Epidermal melanocyte (primary cell): ENCODE data around the gene DCP2.
A peak's percentile ranks its signal among the peaks of the same experiment; 100 is the strongest.

ENCODE experiments used
- DNase-seq: peaks from one replicate; pipeline ENCODE4 v3.0.0; 2011; ENCODE audit warnings: low spot score; ENCODE audit not compliant: insufficient read length

The DCP2 gene

GRCh38 chr5:112965733-112966306 is 10.8 kb upstream of the DCP2 start:
- no peak for DNase-seq

GRCh38 chr5:112967520-112968083 is 9.0 kb upstream of the DCP2 start:
- no peak for DNase-seq

DNA sequence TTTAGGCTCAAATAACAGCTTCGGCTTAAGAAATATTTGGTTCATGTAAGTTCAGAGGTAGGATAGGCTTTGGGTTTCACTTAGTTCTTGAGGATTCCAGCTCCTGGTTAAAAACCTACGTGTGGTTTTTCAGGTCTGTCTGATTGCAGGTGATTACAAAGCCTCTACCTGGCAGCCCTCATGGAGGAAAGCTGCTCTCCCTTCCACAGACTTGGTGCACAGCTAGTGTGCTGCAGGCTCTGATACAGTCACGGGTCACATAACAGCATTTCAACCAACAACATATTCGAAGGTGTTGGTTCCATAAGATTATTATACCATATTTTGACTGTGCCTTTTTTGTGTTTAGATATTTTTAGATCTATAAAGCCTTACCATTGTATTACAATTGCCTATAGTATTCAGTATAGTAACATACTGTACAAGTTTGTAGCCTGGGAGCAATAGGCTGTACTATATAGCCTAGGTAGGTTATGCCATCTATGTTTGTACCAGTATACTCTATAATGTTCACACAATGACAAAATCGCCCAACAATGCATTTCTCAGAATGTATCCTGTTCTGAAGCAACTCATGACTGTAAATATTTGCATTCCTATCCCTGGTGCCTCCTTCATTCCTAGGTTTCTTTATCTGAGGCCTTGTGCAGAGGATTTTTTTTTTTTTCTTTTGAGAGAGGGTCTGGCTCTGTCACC is 8.0 kb upstream of the DCP2 start:
- no peak for DNase-seq

- DNase-seq: no peak
These were observed 5.3 kb upstream of the DCP2 start for GRCh38 chr5:112971276-112971675.

DNA sequence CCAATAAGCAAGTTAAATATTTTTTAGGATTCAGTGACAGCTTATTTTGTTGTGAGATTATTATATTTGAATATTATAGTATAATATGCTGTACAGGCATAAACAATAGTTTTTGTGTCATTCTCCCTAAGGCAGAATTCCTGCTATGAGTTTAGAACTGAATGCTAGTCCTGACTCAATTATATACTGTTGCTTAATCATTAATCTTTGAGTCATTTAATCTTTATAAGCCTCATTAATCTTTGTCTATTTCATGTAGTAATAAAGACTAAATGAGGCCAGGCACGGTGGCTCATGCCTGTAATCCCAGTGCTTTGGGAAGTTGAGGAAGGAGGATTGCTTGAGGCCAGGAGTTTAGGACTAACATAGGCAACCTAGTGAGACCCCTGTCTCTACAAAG is 3.6 kb upstream of the DCP2 start:
- no peak for DNase-seq

- no peak for DNase-seq
These were observed 2.7 kb upstream of the DCP2 start for GRCh38 chr5:112973904-112974303.

GRCh38 chr5:112974901-112975300 is 1.7 kb upstream of the DCP2 start:
- DNase-seq: no peak

DNA sequence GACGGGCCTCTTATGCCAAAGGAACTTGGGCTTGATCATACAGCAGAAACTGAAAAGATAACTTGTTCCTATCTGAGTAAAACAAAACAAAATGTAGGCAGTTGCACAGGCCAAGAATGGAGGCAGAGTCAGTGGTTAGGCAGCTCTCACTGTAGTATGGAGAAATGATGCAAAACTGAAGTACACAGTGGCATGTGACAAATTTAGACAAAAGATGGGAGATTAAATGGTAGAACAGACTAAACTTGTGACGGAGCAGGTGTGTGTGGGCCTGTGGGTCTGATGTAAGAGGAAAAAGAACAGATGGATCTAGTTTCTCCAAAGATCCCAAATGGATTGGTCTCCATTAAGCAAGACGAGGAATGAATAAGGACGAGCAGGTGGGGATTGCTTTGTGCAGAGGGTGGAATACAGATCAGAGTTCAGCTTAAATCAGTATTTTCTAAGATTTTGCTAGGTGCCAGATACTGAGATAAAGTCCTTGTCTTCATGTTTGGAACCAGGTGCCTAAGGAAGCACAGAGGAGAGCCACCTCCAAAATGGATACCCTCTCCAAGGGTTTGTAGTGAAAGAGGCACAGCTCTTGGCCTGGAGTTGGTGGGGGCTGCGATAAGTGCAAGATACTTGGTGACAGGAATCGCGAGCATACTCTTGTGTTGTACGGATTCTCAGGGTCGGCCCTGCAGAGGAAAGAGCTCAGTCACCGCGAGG is 722 bp upstream of the DCP2 start:
- DNase-seq: no peak

DNA sequence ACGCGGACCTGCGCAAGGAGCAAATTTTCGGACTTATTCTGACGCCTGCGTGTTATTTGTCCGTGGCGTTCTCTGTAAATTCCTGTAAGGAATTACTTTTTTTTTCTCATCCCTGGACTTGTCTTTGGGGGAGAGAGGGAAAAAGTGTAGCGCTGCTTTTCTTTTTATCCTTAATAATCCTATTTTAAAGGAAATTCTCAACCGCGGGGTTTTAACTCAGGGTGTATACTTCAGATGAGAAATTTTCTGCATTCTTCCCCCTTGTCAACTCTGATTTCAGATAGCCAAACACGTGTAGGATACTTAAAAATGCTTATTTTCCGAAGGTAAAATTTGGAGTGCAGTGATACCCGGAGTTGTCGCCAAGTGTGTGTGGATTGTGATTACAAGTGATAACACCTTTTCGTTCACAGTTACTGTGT is 853 bp downstream of the DCP2 start:
- DNase-seq: no peak

GRCh38 chr5:112978836-112979235 is 2.2 kb downstream of the DCP2 start:
- no peak for DNase-seq

DNA sequence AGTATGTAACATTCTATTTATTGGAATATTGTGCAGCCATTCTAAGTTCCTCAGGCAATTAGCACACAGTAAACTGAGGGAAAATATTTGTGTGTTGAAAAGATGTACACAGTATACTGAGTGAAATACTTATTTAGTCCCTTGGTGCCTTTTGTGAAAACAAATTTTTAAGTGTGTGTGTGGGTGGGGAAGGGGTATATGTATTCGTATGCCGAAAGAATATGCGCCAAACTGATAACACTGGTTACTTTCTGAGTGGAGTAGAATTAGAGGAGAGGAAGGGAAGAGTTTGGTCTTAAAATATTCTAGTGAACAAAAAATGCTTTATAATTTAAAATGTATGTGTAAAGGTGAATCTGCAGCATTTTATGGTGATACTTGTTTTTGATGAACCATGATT is 3.1 kb downstream of the DCP2 start:
- DNase-seq: no peak

DNA sequence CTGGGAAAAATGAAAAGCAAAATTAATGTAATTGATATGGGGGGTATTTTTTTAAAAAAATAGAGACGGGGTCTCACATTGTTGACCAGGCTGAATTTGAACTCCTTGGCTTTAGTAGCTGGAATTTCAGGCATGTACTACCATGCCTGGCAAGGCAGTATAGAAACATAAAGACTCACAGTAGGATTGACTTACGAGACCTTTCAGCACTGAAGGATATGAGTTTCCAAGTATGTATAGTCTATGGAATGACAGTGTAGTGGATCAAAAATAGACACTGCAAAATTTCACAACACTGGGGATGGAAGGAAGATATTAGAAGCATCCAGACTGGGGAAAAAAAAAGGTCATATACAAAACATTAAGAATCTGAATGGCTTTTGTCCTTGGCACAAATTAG is 6.8 kb downstream of the DCP2 start:
- DNase-seq: no peak

DNA sequence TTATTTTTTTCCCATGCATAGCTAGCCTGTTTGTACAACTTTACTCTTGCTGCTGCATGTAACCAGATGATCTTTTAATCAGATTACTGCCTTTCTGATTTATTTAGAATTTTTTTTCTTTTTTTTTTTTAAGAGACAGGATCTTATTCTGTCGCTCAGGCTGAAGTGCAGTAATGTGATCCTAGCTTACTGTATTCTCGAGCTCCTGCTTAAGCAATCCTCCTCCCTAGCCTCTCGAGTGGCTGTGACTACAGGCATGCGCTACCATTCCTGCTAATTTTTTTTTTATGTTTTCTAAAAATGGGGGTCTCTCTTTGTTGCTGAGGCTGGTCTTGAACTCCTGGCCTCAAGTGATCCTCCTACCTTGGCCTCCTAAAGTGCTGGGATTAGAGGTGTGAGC is 9.6 kb downstream of the DCP2 start:
- no peak for DNase-seq

- peak; percentile 51 for DNase-seq
These were observed 19.4 kb downstream of the DCP2 start for GRCh38 chr5:112995764-112996618.

DNA sequence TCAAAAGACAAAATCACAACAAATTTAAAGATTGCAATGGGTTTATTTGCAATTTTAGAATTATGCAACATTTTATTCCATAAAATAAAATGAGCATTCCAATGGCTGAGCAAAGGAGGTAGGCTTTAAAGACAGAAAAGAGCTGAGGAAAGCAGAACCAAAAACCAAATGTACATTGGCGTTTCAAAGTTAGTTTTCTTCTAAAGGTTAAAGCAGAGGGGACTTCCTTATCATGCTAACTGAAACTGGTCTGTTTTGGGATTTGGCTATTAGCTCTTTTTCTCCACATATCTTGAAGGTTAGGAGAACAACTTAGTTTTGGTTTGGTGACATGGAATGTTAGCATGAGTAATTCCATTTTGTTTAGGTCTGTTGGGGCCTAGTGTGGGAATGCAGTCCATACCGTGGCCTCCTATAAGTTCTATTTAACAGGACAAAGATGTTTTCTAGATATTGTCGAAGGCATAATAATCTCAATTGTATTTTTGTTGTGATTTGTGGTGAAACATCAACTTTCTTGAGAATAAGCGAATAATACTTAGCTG is 20.3 kb downstream of the DCP2 start:
- no peak for DNase-seq

DNA sequence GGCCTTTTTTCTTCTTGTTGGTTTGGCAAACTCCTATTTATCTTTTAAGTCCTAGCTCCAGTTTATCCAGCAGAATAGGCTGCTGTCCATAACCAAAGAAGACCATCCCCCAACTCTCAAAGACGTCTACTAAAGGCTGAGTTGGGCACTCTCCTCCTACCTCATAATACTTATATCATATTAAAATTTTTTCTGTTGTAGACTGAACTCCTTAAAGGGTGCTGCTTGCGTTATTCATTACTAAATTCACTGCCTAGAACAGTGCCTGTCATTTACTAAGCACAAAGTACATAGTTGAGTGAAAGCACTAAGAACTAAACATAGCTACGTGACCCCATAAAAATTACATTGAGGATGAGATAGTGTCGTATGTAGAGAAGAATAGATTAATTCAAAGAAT is 21.7 kb downstream of the DCP2 start:
- DNase-seq: no peak

DNA sequence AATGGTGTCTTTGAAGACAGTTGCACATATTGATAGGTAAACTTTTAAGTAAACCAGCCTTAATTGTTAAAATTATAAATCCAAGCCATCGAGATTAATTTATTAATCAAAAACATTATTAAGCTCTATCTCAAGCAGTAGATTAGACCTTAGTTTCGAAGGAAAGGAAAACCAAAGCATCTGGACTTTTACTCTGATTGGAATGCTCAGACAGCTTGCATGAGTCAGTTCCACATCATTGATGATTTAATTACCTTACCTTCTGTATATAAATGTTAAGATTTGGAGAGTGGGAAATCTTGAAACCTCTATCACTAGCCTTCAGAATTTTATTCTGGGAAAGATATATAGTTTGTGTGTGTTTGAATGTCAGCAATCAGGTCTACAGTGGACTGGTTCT is 23.9 kb downstream of the DCP2 start:
- DNase-seq: no peak

- DNase-seq: no peak
These were observed 25.8 kb downstream of the DCP2 start for GRCh38 chr5:113002423-113002822.

GRCh38 chr5:113003763-113004162 is 27.2 kb downstream of the DCP2 start:
- no peak for DNase-seq

- DNase-seq: no peak
These were observed 28.9 kb downstream of the DCP2 start for GRCh38 chr5:113005454-113005853.

DNA sequence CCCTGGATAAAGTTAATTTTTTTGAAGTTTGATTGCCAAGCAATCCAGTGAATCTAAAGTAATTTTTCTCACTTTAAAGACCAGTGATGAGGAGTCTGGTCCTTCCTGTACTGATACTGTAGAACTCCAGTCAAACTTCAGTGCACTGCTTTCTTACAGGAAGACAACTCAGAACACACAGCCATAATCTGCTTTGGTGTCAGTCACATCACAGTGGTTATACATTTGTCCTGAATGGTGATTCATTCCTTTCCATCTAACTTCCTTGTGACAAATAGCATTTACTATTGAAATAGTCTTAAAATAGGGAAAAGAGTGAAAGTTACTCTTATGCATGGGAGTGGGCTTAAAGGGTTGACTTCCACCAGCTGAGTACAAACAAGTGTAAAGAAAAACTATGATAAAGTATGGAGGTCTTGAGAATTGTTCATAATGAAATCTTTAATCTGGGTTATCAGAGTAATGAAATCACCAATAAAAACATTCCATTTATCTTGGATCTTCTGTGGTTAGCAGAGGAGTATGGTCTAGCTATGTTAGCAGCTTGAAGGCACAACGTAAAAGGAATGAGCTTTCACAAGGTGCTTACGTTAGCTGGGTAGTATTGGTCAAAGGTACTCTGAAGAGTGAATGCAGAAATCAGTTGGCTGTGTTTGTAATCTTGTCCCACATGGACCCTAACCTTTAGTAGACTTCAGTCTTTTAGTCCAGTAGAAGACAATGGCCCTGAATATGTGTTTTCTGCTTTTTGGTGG is 41.5 kb downstream of the DCP2 start:
- no peak for DNase-seq
